ENCODE measurements around the gene MFSD6L.

GRCh38 chr17:8757189-8757588 lies 42.0 kb downstream of the MFSD6L start:
- TF ChIP-seq POLR2A (IDR thresholded peaks at IDR 0.05) (no peak), EP300 (IDR thresholded peaks at IDR 0.05) (no peak)
- TF ChIP-seq, protein P1, sequence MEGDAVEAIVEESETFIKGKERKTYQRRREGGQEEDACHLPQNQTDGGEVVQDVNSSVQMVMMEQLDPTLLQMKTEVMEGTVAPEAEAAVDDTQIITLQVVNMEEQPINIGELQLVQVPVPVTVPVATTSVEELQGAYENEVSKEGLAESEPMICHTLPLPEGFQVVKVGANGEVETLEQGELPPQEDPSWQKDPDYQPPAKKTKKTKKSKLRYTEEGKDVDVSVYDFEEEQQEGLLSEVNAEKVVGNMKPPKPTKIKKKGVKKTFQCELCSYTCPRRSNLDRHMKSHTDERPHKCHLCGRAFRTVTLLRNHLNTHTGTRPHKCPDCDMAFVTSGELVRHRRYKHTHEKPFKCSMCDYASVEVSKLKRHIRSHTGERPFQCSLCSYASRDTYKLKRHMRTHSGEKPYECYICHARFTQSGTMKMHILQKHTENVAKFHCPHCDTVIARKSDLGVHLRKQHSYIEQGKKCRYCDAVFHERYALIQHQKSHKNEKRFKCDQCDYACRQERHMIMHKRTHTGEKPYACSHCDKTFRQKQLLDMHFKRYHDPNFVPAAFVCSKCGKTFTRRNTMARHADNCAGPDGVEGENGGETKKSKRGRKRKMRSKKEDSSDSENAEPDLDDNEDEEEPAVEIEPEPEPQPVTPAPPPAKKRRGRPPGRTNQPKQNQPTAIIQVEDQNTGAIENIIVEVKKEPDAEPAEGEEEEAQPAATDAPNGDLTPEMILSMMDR (IDR thresholded peaks at IDR 0.05) = no peak
